ENCODE measurements around the gene LRGUK.

Gene LRGUK

GRCh38 chr7:134312717-134313116, 185.6 kb downstream of the LRGUK start:
- TF ChIP-seq CTCF (IDR thresholded peaks at IDR 0.05), result no peak
- Histone ChIP-seq H3K27me3 (ENCODE audit: control insufficient read depth, insufficient read depth, low read length) (no peaks in the 10 kb centered on the region), H3K27ac (no peak overlapping the region), H3K4me2 (ENCODE audit: low read length) (no peak overlapping the region), H3K4me3 (ENCODE audit: low read depth, low read length) (no peak overlapping the region), H3K4me1 (peaks cover 4% of the 10 kb centered on the region), H3K9ac (no peak overlapping the region), H3K79me2 (peaks cover 5% of the 10 kb centered on the region), H3K9me3 (ENCODE audit: control insufficient read depth, low read length) (no peaks in the 10 kb centered on the region), H3K36me3 (ENCODE audit: control insufficient read depth, insufficient read depth, low read length) (no peaks in the 10 kb centered on the region), H2AFZ (no peak overlapping the region)

DNA sequence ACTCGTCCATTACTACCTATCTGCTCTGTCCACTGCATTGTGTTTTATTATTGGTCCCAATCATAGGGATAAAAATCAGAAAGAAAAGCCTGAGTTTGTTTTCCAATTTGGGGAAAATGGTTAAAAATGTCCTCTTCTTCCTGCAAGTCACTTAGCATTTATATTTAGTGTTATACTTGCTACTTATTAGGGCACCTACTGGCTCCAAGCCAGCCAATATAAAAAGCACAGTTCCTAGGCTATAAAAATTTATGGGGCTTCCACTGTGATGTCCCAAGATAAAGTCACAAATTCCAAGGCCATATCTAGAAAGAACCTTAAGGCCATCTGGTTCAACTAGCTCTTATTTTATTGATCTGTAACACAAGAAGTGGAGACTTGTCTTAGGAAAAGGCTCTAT, 186.4 kb downstream of the LRGUK start:
- no peak overlapping the region for H3K4me3 ChIP-seq (ENCODE audit: low read depth, low read length)
- TF ChIP-seq CTCF (IDR thresholded peaks at IDR 0.05), result no peak
- H3K4me1 ChIP-seq, result peaks cover 4% of the 10 kb centered on the region
- no peaks in the 10 kb centered on the region for H3K9me3 ChIP-seq (ENCODE audit: control insufficient read depth, low read length)
- H2AFZ ChIP-seq, result no peak overlapping the region
- peaks cover 5% of the 10 kb centered on the region for H3K79me2 ChIP-seq
- no peaks in the 10 kb centered on the region for H3K27me3 ChIP-seq (ENCODE audit: control insufficient read depth, insufficient read depth, low read length)
- H3K36me3 ChIP-seq (ENCODE audit: control insufficient read depth, insufficient read depth, low read length), result no peaks in the 10 kb centered on the region
- no peak overlapping the region for H3K27ac ChIP-seq
- H3K9ac ChIP-seq, result no peak overlapping the region
- H3K4me2 ChIP-seq (ENCODE audit: low read length), result no peak overlapping the region
